OCI-LY7 (cell line): ENCODE measurements around the gene MAP2K7. TPM values are rescaled to one million over a fixed set of nuclear protein-coding genes. Genes with fewer than 3 reads are reported as not detected.

Experiments used
- BruUV-seq: library from RNA; stranded (reverse); fragments of 400-500 nt; replicated peaks from 2 replicates; lab custom pipeline; 2021; lab: Mats Ljungman, UMichigan
- CTCF ChIA-PET: fragments of 300-600 bp; sonication (Branson Sonifier 250); formaldehyde crosslinking; loops from one replicate; lab custom pipeline; 2022; ENCODE audit warnings: antibody characterized with exemption; ENCODE audit not compliant: unreplicated experiment; lab: Charles Lee
- POLR2A ChIA-PET: fragments of 300-600 bp; sonication (Branson Sonifier 250); formaldehyde crosslinking; loops from one replicate; lab custom pipeline; 2022; ENCODE audit warnings: antibody characterized with exemption; lab: Charles Lee
- DNase-seq: peaks from one replicate; pipeline ENCODE4 v3.0.0-alpha.2; 2015; ENCODE audit warnings: low spot score
- H2AFZ ChIP-seq: fragments of 200-600 bp; sonication (generic), shearing (Covaris generic); 2 replicates; pipeline ENCODE4 v1.6.1; 2014; ENCODE audit warnings: mild to moderate bottlenecking, antibody characterized with exemption, low read length, moderate library complexity
- H3K27ac ChIP-seq: fragments of 200-600 bp; sonication (generic); 2 replicates; pipeline ENCODE4 v1.5.1; 2014; ENCODE audit warnings: mixed run types, low read depth, mild to moderate bottlenecking, moderate library complexity, low read length, inconsistent platforms; ENCODE audit not compliant: poor library complexity, severe bottlenecking
- H3K36me3 ChIP-seq: fragments of 200-600 bp; sonication (generic); 2 replicates; pipeline ENCODE4 v1.6.1; 2014; ENCODE audit warnings: mild to moderate bottlenecking, antibody characterized with exemption, low read length, moderate library complexity, mixed read lengths; ENCODE audit not compliant: insufficient read depth
- H3K4me1 ChIP-seq: fragments of 200-600 bp; sonication (generic); 2 replicates; pipeline ENCODE4 v1.5.1; 2014; ENCODE audit warnings: mild to moderate bottlenecking, low read length; ENCODE audit not compliant: insufficient read depth, poor library complexity, severe bottlenecking
- H3K4me2 ChIP-seq: fragments of 200-600 bp; sonication (generic); 2 replicates; pipeline ENCODE4 v1.6.1; 2014; ENCODE audit warnings: mild to moderate bottlenecking, low read length
- H3K4me3 ChIP-seq: fragments of 200-600 bp; sonication (generic); 2 replicates; pipeline ENCODE4 v1.5.1; 2014; ENCODE audit warnings: mild to moderate bottlenecking, low read depth, low read length; ENCODE audit not compliant: poor library complexity, severe bottlenecking
- H3K79me2 ChIP-seq: fragments of 200-600 bp; sonication (generic); 2 replicates; pipeline ENCODE4 v1.6.1; 2016; ENCODE audit warnings: low read depth, mild to moderate bottlenecking, low read length, moderate library complexity, mixed read lengths; ENCODE audit not compliant: insufficient read depth
- H3K9me2 ChIP-seq: fragments of 200-600 bp; sonication (generic); 2 replicates; pipeline ENCODE4 v1.6.1; 2016; ENCODE audit warnings: mild to moderate bottlenecking, low read length, mixed read lengths; ENCODE audit not compliant: insufficient read depth
- H3K9me3 ChIP-seq: fragments of 200-600 bp; sonication (generic); 2 replicates; pipeline ENCODE4 v1.6.1; 2014; ENCODE audit warnings: mild to moderate bottlenecking, mixed run types, low read length, mixed read lengths
- H4K20me1 ChIP-seq: fragments of 200-600 bp; sonication (generic); 2 replicates; pipeline ENCODE4 v1.6.1; 2014; ENCODE audit warnings: mild to moderate bottlenecking, antibody characterized with exemption, low read length, moderate library complexity, mixed read lengths; ENCODE audit not compliant: insufficient read depth
- EZH2phosphoT487 ChIP-seq: fragments of 200-600 bp; sonication (generic); IDR thresholded peaks from 2 replicates; pipeline ENCODE4 v1.6.1; 2018; ENCODE audit warnings: low read depth, borderline replicate concordance, mild to moderate bottlenecking, mixed run types, antibody characterized with exemption, low read length, moderate library complexity, mixed read lengths
- intact Hi-C: fragments of 100-400 bp; cut with micrococcal nuclease; formaldehyde crosslinking; loops from one replicate; pipeline ENCODE4 v1.10.0; 2022; ENCODE audit not compliant: unreplicated experiment
- total RNA-seq, 2 experiments: library from RNA; depleted of rRNA in 1 of 2; stranded (reverse); fragments of >200 nt in 1 of 2; shearing (Covaris generic) in 1 of 2; gene quantifications; 2 replicates each; pipeline ENCODE4 v1.2.3, GENCODE V29; 2014 to 2022
- TF ChIP-seq, protein P1 (sequence below): fragments of 200-600 bp; sonication (generic); conservative IDR thresholded peaks from 2 replicates; pipeline ENCODE4 v1.5.1; 2014; ENCODE audit warnings: mild to moderate bottlenecking, antibody characterized with exemption, low read length, moderate library complexity, mixed read lengths

MAP2K7 gene
- total RNA-seq, 2 experiments from 2014 or later, result 23.2 to 44.5 TPM

DNA sequence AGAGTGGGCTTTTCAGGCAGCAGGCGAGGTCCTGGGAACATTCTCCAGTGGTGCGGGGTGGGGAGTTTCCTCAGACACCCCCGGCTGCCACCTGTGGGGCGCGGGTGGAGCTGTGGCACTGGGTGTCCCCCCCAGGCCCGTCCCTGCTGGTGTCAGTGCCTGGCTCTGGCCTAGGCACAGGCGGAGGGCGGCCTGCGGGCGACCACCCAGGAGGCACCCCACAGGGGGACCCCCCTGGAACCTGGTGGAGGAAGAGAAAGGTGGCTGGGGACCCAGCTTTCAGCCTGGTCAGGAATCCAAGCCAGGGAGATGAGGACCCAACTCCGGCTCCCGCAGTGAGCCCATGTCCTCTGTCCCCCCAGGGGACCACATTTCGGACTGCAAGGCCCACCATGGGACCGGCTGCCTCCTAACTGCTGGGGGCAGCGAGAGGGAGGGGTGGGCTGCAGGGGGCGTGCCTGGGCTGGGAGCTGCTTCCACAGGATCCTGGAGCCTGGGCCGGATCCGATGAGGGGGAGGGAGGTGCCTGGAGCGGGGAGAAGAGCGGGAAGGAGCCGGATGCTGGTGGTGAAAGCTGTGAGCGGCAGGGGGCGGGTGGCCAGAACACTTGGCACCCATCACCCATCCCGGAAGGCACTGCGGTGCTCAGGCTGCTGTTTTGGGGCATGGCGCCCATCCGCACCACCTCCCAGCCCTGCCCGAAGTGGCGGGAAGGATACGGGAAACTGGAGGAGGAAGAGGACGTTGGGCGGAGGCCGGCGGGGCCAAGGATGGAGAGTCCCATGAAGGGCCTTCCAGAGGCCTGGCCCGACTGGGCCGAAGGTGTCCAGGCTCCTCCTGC lies 27.8 kb downstream of the MAP2K7 start:
- CTCF ChIA-PET, result no interaction called here
- Histone ChIP-seq H3K4me3 (no peak overlapping the region), H3K4me2 (no peak overlapping the region), H3K27ac (no peak overlapping the region), H3K9me3 (no peaks in the 10 kb centered on the region), H4K20me1 (no peaks in the 10 kb centered on the region), H3K9me2 (no peaks in the 10 kb centered on the region), H3K79me2 (no peaks in the 10 kb centered on the region), H3K36me3 (peaks cover 71% of the 10 kb centered on the region), H2AFZ (no peak overlapping the region), H3K4me1 (peaks cover under 1% of the 10 kb centered on the region)
- POLR2A ChIA-PET, result no interaction called here
- BruUV-seq, result no TSS peak
- TF ChIP-seq, protein P1, sequence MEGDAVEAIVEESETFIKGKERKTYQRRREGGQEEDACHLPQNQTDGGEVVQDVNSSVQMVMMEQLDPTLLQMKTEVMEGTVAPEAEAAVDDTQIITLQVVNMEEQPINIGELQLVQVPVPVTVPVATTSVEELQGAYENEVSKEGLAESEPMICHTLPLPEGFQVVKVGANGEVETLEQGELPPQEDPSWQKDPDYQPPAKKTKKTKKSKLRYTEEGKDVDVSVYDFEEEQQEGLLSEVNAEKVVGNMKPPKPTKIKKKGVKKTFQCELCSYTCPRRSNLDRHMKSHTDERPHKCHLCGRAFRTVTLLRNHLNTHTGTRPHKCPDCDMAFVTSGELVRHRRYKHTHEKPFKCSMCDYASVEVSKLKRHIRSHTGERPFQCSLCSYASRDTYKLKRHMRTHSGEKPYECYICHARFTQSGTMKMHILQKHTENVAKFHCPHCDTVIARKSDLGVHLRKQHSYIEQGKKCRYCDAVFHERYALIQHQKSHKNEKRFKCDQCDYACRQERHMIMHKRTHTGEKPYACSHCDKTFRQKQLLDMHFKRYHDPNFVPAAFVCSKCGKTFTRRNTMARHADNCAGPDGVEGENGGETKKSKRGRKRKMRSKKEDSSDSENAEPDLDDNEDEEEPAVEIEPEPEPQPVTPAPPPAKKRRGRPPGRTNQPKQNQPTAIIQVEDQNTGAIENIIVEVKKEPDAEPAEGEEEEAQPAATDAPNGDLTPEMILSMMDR, result no peak
- no peak for TF ChIP-seq EZH2phosphoT487
- intact Hi-C loops, result no loop called here
- DNase-seq, result no peak

DNA sequence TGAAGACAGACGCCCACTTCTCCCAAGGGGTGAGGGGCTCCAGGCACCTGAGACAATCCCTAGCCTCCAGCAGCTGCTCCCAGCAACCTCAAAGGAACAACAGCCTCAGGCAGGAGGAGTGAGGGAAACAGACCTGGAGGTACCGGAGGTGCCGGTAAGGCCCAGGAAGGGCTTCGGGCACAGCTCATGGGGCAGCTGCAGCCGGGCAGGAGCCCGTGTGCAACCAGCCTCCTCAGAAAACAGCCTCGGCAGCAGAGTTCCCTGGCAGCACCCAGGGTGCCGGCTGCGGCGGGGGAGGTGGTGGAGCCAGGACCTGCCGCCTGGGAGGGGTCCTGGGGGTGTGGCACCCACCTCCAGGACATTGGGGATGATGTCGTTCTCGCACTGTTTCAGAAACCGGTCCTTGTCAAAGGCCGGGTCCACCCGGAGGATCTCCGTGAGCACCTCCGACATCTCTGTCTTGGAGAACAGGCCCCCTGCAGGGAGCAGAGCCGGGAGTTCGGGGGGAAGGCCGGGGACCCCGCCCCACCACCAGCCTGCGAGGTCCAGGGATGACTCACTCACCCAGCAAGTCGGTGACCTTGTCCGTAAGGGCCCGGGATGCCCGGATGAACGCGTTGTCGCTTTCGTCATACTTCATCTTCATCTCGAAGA lies 28.7 kb downstream of the MAP2K7 start:
- POLR2A ChIA-PET, result no interaction called here
- H3K4me1 ChIP-seq, result no peaks in the 10 kb centered on the region
- DNase-seq, result no peak
- no peaks in the 10 kb centered on the region for H3K9me3 ChIP-seq
- intact Hi-C loops, result no loop called here
- H3K4me2 ChIP-seq, result no peak overlapping the region
- TF ChIP-seq EZH2phosphoT487, result no peak
- TF ChIP-seq, protein P1, result no peak
- H3K4me3 ChIP-seq, result no peak overlapping the region
- H3K36me3 ChIP-seq, result peaks cover 74% of the 10 kb centered on the region
- H4K20me1 ChIP-seq, result no peaks in the 10 kb centered on the region
- BruUV-seq, result no TSS peak
- H3K9me2 ChIP-seq, result no peaks in the 10 kb centered on the region
- CTCF ChIA-PET, result no interaction called here
- H3K27ac ChIP-seq, result no peak overlapping the region
- no peak overlapping the region for H2AFZ ChIP-seq
- H3K79me2 ChIP-seq, result no peaks in the 10 kb centered on the region

- peaks cover 79% of the 10 kb centered on the region for H3K36me3 ChIP-seq
- no TSS peak for BruUV-seq
- no peak overlapping the region for H2AFZ ChIP-seq
- DNase-seq, result no peak
- no peak for TF ChIP-seq EZH2phosphoT487
- TF ChIP-seq, protein P1, result no peak
- no peak overlapping the region for H3K27ac ChIP-seq
- no peaks in the 10 kb centered on the region for H3K4me1 ChIP-seq
- H3K4me2 ChIP-seq, result no peak overlapping the region
- H4K20me1 ChIP-seq, result no peaks in the 10 kb centered on the region
- no peaks in the 10 kb centered on the region for H3K9me3 ChIP-seq
- CTCF ChIA-PET, result no interaction called here
- H3K4me3 ChIP-seq, result no peak overlapping the region
- H3K9me2 ChIP-seq, result no peaks in the 10 kb centered on the region
- POLR2A ChIA-PET, result no interaction called here
- intact Hi-C loops, result no loop called here
- H3K79me2 ChIP-seq, result no peaks in the 10 kb centered on the region
These were observed 29.2 kb downstream of the MAP2K7 start for GRCh38 chr19:7932930-7933300.
